Osteocyte (in vitro differentiated cells): ENCODE data around the gene MEX3A. TPM values are rescaled to one million over a fixed set of nuclear protein-coding genes. Genes with fewer than 3 reads are reported as not detected.
"Not testable (repeated sequence)": the region's sequence is repeated elsewhere in the genome, so short reads cannot be mapped to it uniquely, and the experiment has no call there.

ENCODE experiments used
- DNase-seq: peaks from one replicate; pipeline ENCODE4 v3.0.0; 2021; ENCODE audit warnings: mixed read lengths; ENCODE audit not compliant: unreplicated experiment; ENCODE audit errors: extremely low spot score
- H3K27ac Mint-ChIP-seq: one replicate; pipeline ENCODE4 v1.8.0; 2021; ENCODE audit warnings: mild to moderate bottlenecking, mixed read lengths; ENCODE audit not compliant: unreplicated experiment
- H3K27me3 Mint-ChIP-seq: one replicate; pipeline ENCODE4 v1.8.0; 2021; ENCODE audit warnings: mixed read lengths; ENCODE audit not compliant: unreplicated experiment
- H3K36me3 Mint-ChIP-seq: one replicate; pipeline ENCODE4 v1.8.0; 2021; ENCODE audit warnings: mixed read lengths; ENCODE audit not compliant: unreplicated experiment
- H3K4me1 Mint-ChIP-seq: one replicate; pipeline ENCODE4 v1.8.0; 2021; ENCODE audit warnings: mixed read lengths; ENCODE audit not compliant: unreplicated experiment
- H3K4me3 Mint-ChIP-seq: one replicate; pipeline ENCODE4 v1.8.0; 2021; ENCODE audit warnings: mild to moderate bottlenecking, moderate library complexity, mixed read lengths; ENCODE audit not compliant: unreplicated experiment
- H3K9me3 Mint-ChIP-seq: one replicate; pipeline ENCODE4 v1.8.0; 2021; ENCODE audit warnings: mixed read lengths; ENCODE audit not compliant: unreplicated experiment
- total RNA-seq: library from RNA; stranded (reverse); gene quantifications from 2 replicates; pipeline ENCODE4 v1.2.1, GENCODE V29; 2021
- TF ChIP-seq, protein P1 (sequence below): fragments of 200-600 bp; sonication (generic); IDR thresholded peaks from 2 replicates; pipeline ENCODE4 v1.5.0; 2021; ENCODE audit warnings: antibody characterized with exemption, mild to moderate bottlenecking, moderate library complexity

Gene MEX3A
- total RNA-seq, 1 donor from 2014 or later, result 20.7 TPM

DNA sequence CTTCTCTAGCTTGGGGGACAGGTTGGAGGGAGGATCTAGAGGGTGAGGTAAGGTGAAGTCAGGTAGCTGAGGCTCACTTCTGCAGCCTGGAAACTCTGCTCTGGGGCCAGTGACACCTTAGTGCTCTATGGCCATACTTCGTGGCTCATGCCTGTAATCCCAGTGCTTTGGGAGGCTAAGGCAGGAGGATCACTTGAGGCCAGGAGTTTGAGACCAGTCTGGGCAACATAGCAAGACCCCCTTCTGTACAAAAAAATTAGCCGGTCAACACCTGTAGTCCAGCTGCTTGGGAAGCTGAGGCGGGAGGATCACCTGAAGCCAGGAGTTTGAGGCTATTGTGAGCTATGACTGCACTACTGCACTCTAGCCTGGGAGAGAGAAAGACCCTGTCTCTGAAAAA is 38.1 kb upstream of the MEX3A start:
- H3K27ac Mint-ChIP-seq, result peak overlapping the region; percentile 99

GRCh38 chr1:156119503-156120209 is 37.4 kb upstream of the MEX3A start:
- peaks cover 74% of the 10 kb centered on the region for H3K4me1 Mint-ChIP-seq
- peak overlapping the region; percentile 99 for H3K27ac Mint-ChIP-seq
- H3K9me3 Mint-ChIP-seq, result no peaks in the 10 kb centered on the region
- TF ChIP-seq, protein P1, sequence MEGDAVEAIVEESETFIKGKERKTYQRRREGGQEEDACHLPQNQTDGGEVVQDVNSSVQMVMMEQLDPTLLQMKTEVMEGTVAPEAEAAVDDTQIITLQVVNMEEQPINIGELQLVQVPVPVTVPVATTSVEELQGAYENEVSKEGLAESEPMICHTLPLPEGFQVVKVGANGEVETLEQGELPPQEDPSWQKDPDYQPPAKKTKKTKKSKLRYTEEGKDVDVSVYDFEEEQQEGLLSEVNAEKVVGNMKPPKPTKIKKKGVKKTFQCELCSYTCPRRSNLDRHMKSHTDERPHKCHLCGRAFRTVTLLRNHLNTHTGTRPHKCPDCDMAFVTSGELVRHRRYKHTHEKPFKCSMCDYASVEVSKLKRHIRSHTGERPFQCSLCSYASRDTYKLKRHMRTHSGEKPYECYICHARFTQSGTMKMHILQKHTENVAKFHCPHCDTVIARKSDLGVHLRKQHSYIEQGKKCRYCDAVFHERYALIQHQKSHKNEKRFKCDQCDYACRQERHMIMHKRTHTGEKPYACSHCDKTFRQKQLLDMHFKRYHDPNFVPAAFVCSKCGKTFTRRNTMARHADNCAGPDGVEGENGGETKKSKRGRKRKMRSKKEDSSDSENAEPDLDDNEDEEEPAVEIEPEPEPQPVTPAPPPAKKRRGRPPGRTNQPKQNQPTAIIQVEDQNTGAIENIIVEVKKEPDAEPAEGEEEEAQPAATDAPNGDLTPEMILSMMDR, result no peak
- peaks cover 10% of the 10 kb centered on the region for H3K36me3 Mint-ChIP-seq
- no peaks in the 10 kb centered on the region for H3K27me3 Mint-ChIP-seq
- DNase-seq, result no peak
- peak overlapping the region; percentile 92 for H3K4me3 Mint-ChIP-seq

More for the DNA sequence above, 38.1 kb upstream of the MEX3A start:
- Mint-ChIP-seq H3K27me3 (no peaks in the 10 kb centered on the region), H3K36me3 (peaks cover 15% of the 10 kb centered on the region), H3K4me3 (peak overlapping the region; percentile 92), H3K9me3 (no peaks in the 10 kb centered on the region), H3K4me1 (peaks cover 80% of the 10 kb centered on the region)
- DNase-seq, result no peak
- TF ChIP-seq, protein P1, result no peak

DNA sequence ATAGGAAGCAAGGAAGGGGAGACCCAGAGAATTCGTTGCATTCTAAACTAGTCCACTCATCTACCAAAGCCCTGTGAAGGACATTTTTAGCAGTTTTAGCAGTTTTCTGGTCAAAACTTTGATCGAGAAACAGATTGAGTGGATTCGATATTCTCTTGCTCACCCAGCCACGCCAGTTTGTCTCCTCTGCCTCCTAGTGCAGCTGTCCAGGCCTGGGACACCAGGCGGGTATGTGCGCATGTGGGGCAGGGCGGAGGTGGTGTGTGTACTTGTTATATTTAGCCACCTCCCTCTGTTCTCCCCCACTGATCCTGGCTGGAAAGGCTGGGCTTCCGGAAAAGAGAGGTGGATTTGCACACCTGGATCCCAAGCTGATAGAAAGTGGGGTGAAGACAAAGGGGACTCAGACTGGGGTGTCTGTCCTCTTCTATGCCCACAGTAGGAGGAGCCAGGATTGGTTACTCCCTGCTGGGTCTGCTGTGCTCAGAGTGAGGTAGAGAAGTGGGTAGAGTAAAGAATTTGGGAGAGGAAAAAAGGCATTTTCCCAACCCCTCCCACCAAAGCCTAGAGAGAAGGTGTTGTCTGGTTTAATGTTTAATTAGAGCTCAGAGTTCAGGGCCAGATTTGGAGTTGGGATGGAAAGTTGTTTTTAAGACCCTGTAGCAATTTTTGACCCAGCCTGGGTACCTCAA is 36.1 kb upstream of the MEX3A start:
- Mint-ChIP-seq H3K4me1 (peaks cover 71% of the 10 kb centered on the region), H3K36me3 (peaks cover 10% of the 10 kb centered on the region), H3K9me3 (no peaks in the 10 kb centered on the region), H3K27me3 (no peaks in the 10 kb centered on the region), H3K4me3 (peak overlapping the region; percentile 92), H3K27ac (peak overlapping the region; percentile 99)
- TF ChIP-seq, protein P1, result no peak
- DNase-seq, result no peak

DNA sequence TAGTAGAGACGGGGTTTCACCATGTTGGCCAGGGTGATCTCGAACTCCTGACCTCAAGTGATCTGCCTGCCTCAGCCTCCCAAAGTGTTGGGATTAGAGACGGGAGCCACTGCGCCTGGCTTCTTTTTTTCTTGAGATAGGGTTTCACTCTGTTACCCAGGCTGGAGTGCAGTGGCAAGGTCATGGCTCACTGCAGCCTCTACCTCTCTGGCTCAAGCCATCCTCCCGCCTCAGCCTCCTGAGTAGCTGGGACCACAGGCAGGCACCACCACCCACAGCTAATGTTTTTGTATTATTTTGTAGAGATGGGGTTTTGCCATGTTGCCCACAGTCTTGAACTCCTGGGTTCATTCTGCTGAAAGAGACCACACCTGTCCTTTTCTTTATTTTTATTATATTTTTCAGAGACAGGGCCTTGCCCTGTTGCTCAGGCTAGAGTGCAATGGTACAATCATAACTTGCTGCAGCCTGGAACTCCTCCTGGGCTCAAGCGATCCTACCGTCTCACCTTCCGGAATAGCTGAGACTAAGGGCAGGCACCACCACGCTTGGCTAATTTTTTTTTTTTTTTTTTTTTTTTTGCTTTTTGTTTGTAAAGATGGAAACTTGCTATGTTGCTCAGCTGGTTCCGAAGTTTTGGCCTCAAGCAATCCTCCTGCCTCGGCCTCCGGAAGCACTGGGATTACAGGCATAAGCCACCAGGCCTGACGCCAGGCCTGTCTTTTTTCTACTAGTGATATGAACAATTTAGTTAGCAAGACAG is 35.3 kb upstream of the MEX3A start:
- peak overlapping the region; percentile 99 for H3K27ac Mint-ChIP-seq
- H3K4me3 Mint-ChIP-seq, result peak overlapping the region; percentile 92
- H3K36me3 Mint-ChIP-seq, result peaks cover 10% of the 10 kb centered on the region
- peaks cover 71% of the 10 kb centered on the region for H3K4me1 Mint-ChIP-seq
- H3K27me3 Mint-ChIP-seq, result no peaks in the 10 kb centered on the region
- DNase-seq, result no peak
- TF ChIP-seq, protein P1, result no peak
- no peaks in the 10 kb centered on the region for H3K9me3 Mint-ChIP-seq

DNA sequence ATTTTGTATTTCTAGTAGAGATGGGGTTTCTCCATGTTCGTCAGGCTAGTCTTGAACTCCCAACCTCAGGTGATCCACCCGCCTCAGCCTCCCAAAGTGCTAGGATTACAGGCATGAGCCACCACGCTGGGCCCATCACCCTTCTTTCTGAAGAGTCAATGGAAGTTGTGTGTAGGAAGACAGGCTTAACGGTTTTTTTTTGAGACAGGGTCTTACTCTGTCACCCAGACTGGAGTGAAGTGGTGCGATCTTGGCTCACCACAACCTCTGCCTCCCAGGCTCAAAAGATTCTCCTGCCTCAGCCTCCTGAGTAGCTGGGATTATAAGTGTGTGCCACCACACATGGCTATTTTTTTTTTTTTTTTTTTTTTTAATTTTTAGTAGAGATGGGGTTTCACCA is 34.5 kb upstream of the MEX3A start:
- peak overlapping the region; percentile 92 for H3K4me3 Mint-ChIP-seq
- H3K9me3 Mint-ChIP-seq, DNase-seq, H3K27me3 Mint-ChIP-seq: not testable (repeated sequence)
- peaks cover 10% of the 10 kb centered on the region for H3K36me3 Mint-ChIP-seq
- H3K27ac Mint-ChIP-seq, result peak overlapping the region; percentile 99
- peaks cover 72% of the 10 kb centered on the region for H3K4me1 Mint-ChIP-seq
